Occipital lobe (tissue), 2 donors: ENCODE results near the gene NCKAP5. TPM values are rescaled to one million over a fixed set of nuclear protein-coding genes. Genes with fewer than 3 reads are reported as not detected.
"Not testable (repeated sequence)": the region's sequence is repeated elsewhere in the genome, so short reads cannot be mapped to it uniquely, and the experiment has no call there.

Experiments used
- DNase-seq: peaks from one replicate; lab custom pipeline; 2025; lab: John Stamatoyannopoulos, UW
- total RNA-seq: library from RNA; depleted of rRNA; stranded (reverse); fragments of >200 nt; gene quantifications from one replicate; pipeline ENCODE4 v1.2.3, GENCODE V29; 2014

The NCKAP5 gene
- total RNA-seq, 1 donor from 2014 or later, result 14.0 TPM

GRCh38 chr2:132725748-132726147 lies 842.5 kb downstream of the NCKAP5 start:
- DNase-seq, result no peak

DNA sequence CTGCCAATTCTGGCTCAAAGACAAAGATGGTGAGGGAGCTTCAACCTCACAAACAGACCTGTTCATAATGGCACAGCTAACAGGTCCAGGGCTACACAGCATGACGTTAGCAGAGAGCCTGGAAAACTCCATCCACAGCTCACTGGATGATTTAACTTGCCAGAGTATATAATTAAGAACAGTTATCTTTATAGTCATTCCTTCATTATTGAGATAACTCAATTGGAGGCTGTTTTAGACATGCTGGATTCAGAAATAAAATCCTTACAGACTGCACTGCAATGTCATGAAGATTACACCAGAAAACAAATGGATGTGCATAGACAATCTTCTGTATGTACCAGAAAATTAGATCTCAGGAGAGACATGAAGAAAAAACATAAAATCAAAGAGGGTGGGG lies 843.1 kb downstream of the NCKAP5 start:
- no peak for DNase-seq

- no peak for DNase-seq
These were observed 846.3 kb downstream of the NCKAP5 start for GRCh38 chr2:132721938-132722337.

DNA sequence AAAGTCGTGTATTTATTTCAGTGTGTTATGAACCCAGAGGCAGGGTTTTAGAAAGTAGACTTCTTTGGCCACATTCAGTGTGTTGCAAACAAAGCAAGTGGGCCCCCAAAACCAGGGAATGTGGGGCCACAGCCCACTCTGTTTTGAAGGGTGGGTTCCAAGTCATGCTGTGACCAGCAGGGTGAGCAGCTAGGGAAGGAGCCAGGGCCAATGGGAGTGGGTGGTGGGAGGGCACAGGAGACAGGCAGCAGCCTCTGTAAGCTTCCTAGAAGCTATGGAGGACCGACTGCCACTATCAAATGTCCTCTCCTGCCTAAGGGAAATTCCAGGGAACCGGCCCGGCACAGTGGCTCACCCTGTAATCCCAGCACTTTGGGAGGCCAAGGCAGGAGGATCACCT lies 847.9 kb downstream of the NCKAP5 start:
- no peak for DNase-seq

- DNase-seq, result no peak
These were observed 848.8 kb downstream of the NCKAP5 start for GRCh38 chr2:132719480-132719879.

- no peak for DNase-seq
These were observed 851.3 kb downstream of the NCKAP5 start for GRCh38 chr2:132716954-132717353.

DNA sequence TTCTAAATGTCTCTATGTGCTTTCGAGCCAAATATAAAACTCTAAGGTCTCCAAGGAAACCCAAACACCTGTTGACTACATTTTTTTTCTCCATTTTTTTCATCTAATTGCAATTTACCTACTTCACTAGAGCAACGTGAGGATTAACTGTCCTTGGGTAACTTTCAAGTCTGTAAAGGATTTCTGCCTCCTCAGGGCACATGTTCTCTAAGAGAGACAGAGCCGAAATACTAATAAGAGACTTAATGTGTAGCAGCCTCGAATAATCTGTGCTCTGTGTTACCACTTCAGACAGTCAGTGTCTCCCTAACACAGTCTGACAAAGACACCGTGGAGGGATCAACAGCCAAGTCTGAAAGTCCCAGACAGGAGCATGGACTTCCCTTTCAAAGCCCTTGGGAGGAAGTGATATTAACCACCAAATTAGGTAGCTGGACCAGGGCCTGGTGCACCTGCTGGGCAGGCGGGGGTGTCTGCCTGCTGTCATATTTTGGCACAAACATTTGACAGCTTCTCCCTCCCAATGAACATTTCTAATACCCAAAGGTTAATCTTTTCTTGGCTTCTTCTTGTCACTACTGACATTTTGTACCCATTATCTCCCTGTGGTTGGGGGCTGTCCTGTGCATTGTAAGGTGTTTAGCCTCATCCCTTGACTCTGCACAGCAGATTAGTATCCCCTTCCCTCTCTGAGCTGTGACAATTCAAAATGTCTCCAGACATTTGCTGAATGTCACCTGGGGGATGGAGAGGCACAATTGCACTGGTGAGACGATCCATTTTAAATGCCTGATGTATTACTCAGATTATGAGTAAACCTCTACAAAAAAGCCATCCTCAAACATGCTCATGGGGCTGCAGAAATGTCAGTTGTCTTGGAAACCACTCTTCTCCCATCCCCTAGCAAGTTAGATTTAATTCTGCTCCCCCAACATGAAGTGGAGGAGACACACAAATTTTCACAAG lies 852.6 kb downstream of the NCKAP5 start:
- DNase-seq, result no peak

DNA sequence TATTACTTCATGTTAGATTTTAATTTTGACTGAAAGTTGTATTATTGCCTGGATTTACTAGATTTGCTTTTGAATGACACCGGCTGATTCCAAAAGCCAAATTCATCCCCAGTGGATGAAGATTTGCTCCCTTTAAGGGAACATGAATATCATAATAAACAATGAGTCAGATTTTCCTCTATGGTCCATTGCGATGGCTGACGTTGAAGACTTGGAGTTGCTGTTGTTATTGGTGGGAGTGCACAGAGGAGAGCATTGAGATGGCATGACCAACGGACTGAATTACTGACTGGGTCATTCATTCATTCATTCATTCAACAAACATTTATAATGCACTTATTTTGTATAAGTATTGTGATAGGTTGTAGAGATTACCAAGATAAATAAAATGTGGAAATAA lies 864.9 kb downstream of the NCKAP5 start:
- DNase-seq, result no peak

GRCh38 chr2:132701810-132702209 lies 866.5 kb downstream of the NCKAP5 start:
- no peak for DNase-seq

- not testable (repeated sequence) for DNase-seq
These were observed 868.5 kb downstream of the NCKAP5 start for GRCh38 chr2:132699802-132700201.

DNA sequence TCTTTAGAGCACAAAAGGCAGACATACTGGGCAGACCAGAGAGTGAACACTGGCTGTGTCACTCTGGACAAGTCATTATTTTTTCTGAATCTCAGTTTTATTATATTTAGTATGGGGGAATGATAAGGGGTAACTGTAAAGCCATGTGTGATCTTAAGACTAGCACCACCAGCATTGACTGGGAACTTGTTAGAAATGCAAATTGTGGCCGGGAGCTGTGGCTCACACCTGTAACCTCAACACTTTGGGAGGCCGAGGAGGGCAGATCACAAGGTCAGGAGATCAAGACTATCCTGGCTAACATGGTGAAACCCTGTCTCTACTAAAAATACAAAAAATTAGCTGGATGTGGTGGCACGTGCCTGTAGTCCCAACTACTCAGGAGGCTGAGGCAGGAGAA lies 869.9 kb downstream of the NCKAP5 start:
- DNase-seq, result not testable (repeated sequence)

- DNase-seq, result no peak
These were observed 870.6 kb downstream of the NCKAP5 start for GRCh38 chr2:132697556-132698205.

DNA sequence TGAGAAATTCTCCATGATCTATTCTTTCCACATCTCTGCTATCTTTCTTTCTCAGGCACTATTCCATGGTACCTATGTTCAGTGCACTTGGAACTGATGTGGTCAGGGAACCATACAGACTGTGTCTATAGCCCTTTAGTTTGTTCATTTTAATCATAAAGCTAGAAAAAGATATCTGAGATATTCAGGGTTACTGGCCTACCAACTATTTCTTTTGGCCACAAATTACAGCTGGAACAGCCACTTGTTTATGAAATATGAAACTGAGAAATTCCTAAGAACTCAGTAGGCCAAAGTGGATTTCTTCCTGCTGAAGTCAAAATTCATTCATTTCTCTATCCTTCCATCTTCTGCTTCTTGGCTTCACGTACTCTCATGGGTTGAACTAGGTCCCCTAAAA lies 875.4 kb downstream of the NCKAP5 start:
- DNase-seq, result no peak

GRCh38 chr2:132691556-132691955 lies 876.7 kb downstream of the NCKAP5 start:
- DNase-seq, result no peak

- DNase-seq, result no peak
These were observed 877.5 kb downstream of the NCKAP5 start for GRCh38 chr2:132690664-132691303.

- no peak for DNase-seq
These were observed 886.5 kb downstream of the NCKAP5 start for GRCh38 chr2:132681766-132682165.

DNA sequence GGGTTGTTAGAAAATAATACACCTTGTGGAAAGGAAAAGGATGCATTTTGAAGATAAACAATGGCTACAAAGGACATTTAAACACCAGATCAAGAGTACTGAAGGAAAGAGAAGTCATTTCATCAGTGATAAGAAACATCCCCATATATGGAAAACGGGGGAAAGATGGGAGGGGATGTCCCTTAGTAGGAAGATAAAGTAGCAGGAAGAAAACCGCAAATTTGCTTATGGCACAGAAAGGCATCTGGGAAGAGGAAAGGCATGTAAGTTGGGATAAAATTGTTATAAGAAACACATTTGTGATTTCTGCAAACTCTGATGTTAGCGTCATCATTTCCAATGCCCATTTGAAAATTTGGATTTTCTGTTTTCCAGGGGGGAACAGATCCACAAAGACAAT lies 887.7 kb downstream of the NCKAP5 start:
- no peak for DNase-seq

- no peak for DNase-seq
These were observed 889.8 kb downstream of the NCKAP5 start for GRCh38 chr2:132678483-132678882.

DNA sequence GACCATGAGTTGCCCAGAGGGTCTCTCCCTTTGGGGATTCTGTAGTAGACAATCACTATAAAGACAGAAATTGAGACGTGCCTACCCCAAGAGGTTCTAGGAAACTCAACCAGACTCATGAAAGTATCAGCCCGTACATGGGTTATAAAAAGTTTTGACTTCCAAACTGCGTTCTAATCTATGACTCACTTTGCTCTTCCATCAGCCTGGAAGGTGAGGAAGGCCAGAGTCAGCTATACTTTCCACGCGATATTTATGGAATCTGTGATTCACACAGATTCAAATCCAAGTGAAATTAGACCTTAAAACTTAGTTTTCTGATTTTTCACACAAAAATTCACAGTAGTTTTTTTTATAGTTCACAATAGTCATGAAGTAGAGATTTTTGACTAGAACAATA lies 890.6 kb downstream of the NCKAP5 start:
- no peak for DNase-seq

- no peak for DNase-seq
These were observed 891.3 kb downstream of the NCKAP5 start for GRCh38 chr2:132676999-132677398.

DNA sequence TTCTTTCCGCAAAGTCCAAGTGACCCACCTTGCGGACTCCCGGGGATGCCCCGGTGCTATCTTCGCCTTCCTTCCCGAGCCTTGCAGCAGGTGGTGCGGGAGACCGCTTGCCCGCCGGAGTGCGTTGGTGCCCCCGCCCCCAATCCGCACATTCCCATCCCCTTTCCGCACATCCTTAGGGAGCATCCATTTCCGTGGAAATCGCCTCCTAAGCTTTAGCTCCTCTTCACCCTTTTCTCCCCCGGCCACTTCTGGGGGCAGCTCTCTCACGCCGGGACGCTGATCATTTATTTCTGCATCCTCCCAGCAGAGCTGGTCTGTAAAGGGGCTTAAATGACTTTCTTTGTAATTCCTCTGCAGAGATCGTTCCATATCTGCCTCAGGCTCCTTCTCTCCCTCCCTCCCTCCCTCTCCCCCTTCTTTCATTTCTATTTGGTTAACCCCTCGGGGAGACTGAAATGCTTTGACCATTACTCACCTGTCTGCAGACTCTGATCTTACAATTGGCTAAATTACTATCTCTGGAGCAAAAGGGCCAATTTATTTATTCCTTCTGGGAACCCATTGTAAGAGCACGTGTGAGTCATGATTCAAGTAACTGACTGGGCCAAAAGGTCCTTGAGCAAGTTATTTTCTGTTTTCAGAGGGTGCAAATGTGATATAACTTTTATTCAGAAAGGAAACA lies 897.0 kb downstream of the NCKAP5 start:
- no peak for DNase-seq
